Cardiac septum (tissue), 1 donor: ENCODE measurements around the gene TRIM49B. TPM values are rescaled to one million over a fixed set of nuclear protein-coding genes. Genes with fewer than 3 reads are reported as not detected.
"Not testable (repeated sequence)": the region's sequence is repeated elsewhere in the genome, so short reads cannot be mapped to it uniquely, and the experiment has no call there.

Experiments
- DNase-seq: peaks from one replicate; pipeline ENCODE4 v3.0.0-alpha.2; 2020; ENCODE audit warnings: low spot score
- intact Hi-C: fragments of 100-400 bp; cut with DNase I; formaldehyde crosslinking; loops from one replicate; pipeline ENCODE4 v1.14.0; 2022
- long read RNA-seq: library from polyadenylated mRNA; unstranded; transcript quantifications from one replicate; pipeline ENCODE4 v2.0.0, GENCODE V29; 2021
- total RNA-seq: library from RNA; stranded (reverse); fragmentation: NEBNext Ultra II Directional; extraction: Animal tissue kit (Norgen Biotek cat#: 25700); gene quantifications from one replicate; pipeline ENCODE4 v1.2.1, GENCODE V29; 2021
- donor health status: DM: no; HTN: no; CAD: no.

TRIM49B gene
- total RNA-seq: not detected
- long read RNA-seq: 0 reads

GRCh38 chr11:49028523-49028922, at the start of gene TRIM49B:
TSS of gene TRIM49B (plus strand) at chr11:49028823. CDS start at chr11:49031600, 2,777 bp downstream.
- intact Hi-C loops, DNase-seq: not testable (repeated sequence)

- DNase-seq, intact Hi-C loops: not testable (repeated sequence)
Observed at GRCh38 chr11:48983785-48984184, 44.8 kb upstream of the TRIM49B start, which contains the start of gene TRIM51G. TSS of gene TRIM51G (minus strand) at chr11:48983885. CDS start at chr11:48981695, 2,190 bp downstream.

- intact Hi-C loops, DNase-seq: not testable (repeated sequence)
Observed at GRCh38 chr11:49048229-49048628, 19.6 kb downstream of the TRIM49B start.

GRCh38 chr11:49049821-49050220, 21.2 kb downstream of the TRIM49B start:
- intact Hi-C loops, DNase-seq: not testable (repeated sequence)

GRCh38 chr11:49059012-49059411, 30.4 kb downstream of the TRIM49B start, which contains the start of gene TRIM64C:
TSS of gene TRIM64C (minus strand) at chr11:49059112. CDS start at chr11:49059112, 0 bp downstream.
- intact Hi-C loops, DNase-seq: not testable (repeated sequence)

DNA sequence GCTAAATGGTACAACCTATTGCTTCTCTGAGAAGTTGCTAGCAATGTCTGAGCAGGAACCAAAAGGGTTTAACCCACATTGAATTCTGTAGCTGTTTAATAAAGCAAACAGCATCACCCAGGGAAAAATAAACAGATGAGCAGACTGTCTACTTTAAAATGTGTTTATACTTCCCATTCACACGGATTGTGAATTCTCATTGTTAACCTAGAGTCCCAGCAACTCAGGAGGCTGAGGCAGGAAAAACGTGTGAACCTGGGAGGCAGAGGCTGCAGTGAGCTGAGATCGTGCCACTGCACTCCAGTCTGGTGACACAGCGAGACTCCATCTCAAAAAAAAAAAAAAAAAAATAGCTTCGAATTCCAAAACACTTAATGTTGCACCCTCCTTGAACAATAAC, 41.3 kb downstream of the TRIM49B start:
- DNase-seq, intact Hi-C loops: not testable (repeated sequence)

Other genes with a start within 250 kb of the TRIM49B start
- gene TRIM51G, start 44.9 kb upstream of the TRIM49B start, total RNA-seq: not detected
- not detected for gene TRIM64C, start 30.3 kb downstream of the TRIM49B start, total RNA-seq
- gene FOLH1, start 179.8 kb downstream of the TRIM49B start, total RNA-seq: 0.59 TPM